GM21825 (cell line): ENCODE data around the gene AMIGO2.
"Not testable (repeated sequence)": the region's sequence is repeated elsewhere in the genome, so short reads cannot be mapped to it uniquely, and the experiment has no call there.

Experiments
- ATAC-seq: cut with Tn5 transposase; IDR thresholded peaks from one replicate; pipeline ENCODE4 v1.9.1; 2021; ENCODE audit warnings: mild to moderate bottlenecking, moderate library complexity; ENCODE audit not compliant: unreplicated experiment

AMIGO2 gene

GRCh38 chr12:47075192-47076084, 4.3 kb downstream of the AMIGO2 start:
- no peak for ATAC-seq

- no peak for ATAC-seq
Measured at GRCh38 chr12:47074757-47075156, 5.0 kb downstream of the AMIGO2 start.

GRCh38 chr12:47073951-47074350, 5.8 kb downstream of the AMIGO2 start:
- no peak for ATAC-seq

- no peak for ATAC-seq
Measured at GRCh38 chr12:47071241-47071852, 8.4 kb downstream of the AMIGO2 start.

- ATAC-seq = no peak
Measured at GRCh38 chr12:47070310-47070709, 9.4 kb downstream of the AMIGO2 start.

- ATAC-seq = no peak
Measured at GRCh38 chr12:47068539-47068938, 11.2 kb downstream of the AMIGO2 start.

GRCh38 chr12:47067771-47068431, 11.9 kb downstream of the AMIGO2 start:
- ATAC-seq = no peak

GRCh38 chr12:47067176-47067575, 12.6 kb downstream of the AMIGO2 start:
- ATAC-seq = no peak

- ATAC-seq = no peak
Measured at GRCh38 chr12:47066278-47067025, 13.3 kb downstream of the AMIGO2 start.

GRCh38 chr12:47065546-47065945, 14.2 kb downstream of the AMIGO2 start:
- ATAC-seq = no peak

GRCh38 chr12:47058640-47059039, 21.1 kb downstream of the AMIGO2 start:
- not testable (repeated sequence) for ATAC-seq

GRCh38 chr12:47056944-47057343, 22.8 kb downstream of the AMIGO2 start:
- not testable (repeated sequence) for ATAC-seq

GRCh38 chr12:47055856-47056255, 23.9 kb downstream of the AMIGO2 start:
- ATAC-seq = not testable (repeated sequence)

GRCh38 chr12:47054659-47055058, 25.1 kb downstream of the AMIGO2 start:
- no peak for ATAC-seq

GRCh38 chr12:47053961-47054360, 25.8 kb downstream of the AMIGO2 start:
- ATAC-seq = no peak

- no peak for ATAC-seq
Measured at GRCh38 chr12:47052274-47052673, 27.5 kb downstream of the AMIGO2 start.

- not testable (repeated sequence) for ATAC-seq
Measured at GRCh38 chr12:47051291-47051690, 28.5 kb downstream of the AMIGO2 start.

GRCh38 chr12:47048541-47048940, 31.2 kb downstream of the AMIGO2 start:
- no peak for ATAC-seq

GRCh38 chr12:47041327-47041726, 38.4 kb downstream of the AMIGO2 start:
- ATAC-seq = no peak

- ATAC-seq = no peak
Measured at GRCh38 chr12:47039756-47040155, 40.0 kb downstream of the AMIGO2 start.

- no peak for ATAC-seq
Measured at GRCh38 chr12:47039079-47039478, 40.7 kb downstream of the AMIGO2 start.
